Heart left ventricle (tissue), 16 donors: ENCODE measurements around the gene CCDC87. TPM values are rescaled to one million over a fixed set of nuclear protein-coding genes. Genes with fewer than 3 reads are reported as not detected.

Experiments used
- ATAC-seq, 4 donors: fragments of 200-7000 bp; cut with Tn5 transposase; one replicate each; pipeline ENCODE4 v1.9.1; 2020 to 2022; ENCODE audit warnings: moderate library complexity in 4 of 4, mild to moderate bottlenecking in 3 of 4, moderate number of reproducible peaks in 1 of 4
- DNase-seq, 5 donors: peaks; one replicate each; pipeline ENCODE4 v3.0.0-alpha.2; 2020
- H3K27ac ChIP-seq, 12 donors: fragments of 200-600 bp; sonication (generic) in 4 of 12; one replicate each; pipeline versions ENCODE4 v1.5.0 to v1.8.0; 2016 to 2022; ENCODE audit warnings: mild to moderate bottlenecking in 2 of 12
- H3K27me3 ChIP-seq, 9 donors: fragments of 200-600 bp; sonication (generic) in 2 of 9; one replicate each; pipeline versions ENCODE4 v1.5.1 to v1.8.0; 2016 to 2022; ENCODE audit warnings: mild to moderate bottlenecking in 3 of 9
- H3K36me3 ChIP-seq, 9 donors: fragments of 200-600 bp; sonication (generic) in 2 of 9; one replicate each; pipeline versions ENCODE4 v1.5.0 to v1.8.0; 2018 to 2022; ENCODE audit warnings: mild to moderate bottlenecking in 2 of 9
- H3K4me1 ChIP-seq, 12 donors: fragments of 200-600 bp; sonication (generic) in 4 of 12; one replicate each; pipeline versions ENCODE4 v1.5.0 to v1.8.0; 2016 to 2022; ENCODE audit warnings: mild to moderate bottlenecking in 3 of 12
- H3K4me3 ChIP-seq, 12 donors: fragments of 200-600 bp; sonication (generic) in 4 of 12; one replicate each; pipeline versions ENCODE4 v1.5.0 to v1.8.0; 2017 to 2022; ENCODE audit warnings: mild to moderate bottlenecking in 9 of 12, moderate library complexity in 4 of 12
- H3K9me3 ChIP-seq, 12 donors: fragments of 200-600 bp; sonication (generic) in 4 of 12; one replicate each; pipeline versions ENCODE4 v1.5.0 to v1.8.0; 2016 to 2022; ENCODE audit warnings: mild to moderate bottlenecking in 1 of 12
- CTCF ChIP-seq, 12 donors: fragments of 200-600 bp; sonication (generic) in 4 of 12; IDR thresholded peaks; one replicate each; pipeline versions ENCODE4 v1.5.0 to v1.8.0; 2018 to 2022; ENCODE audit warnings: antibody characterized with exemption in 12 of 12, mild to moderate bottlenecking in 5 of 12
- POLR2A ChIP-seq, 2 donors: fragments of 450-650 bp; IDR thresholded peaks; one replicate each; pipeline ENCODE4 v1.6.1; 2017; ENCODE audit warnings: antibody characterized with exemption in 2 of 2, mild to moderate bottlenecking in 2 of 2, moderate library complexity in 2 of 2
- WGBS, 4 donors: extraction: QIAGEN DNeasy Blood & Tissue Kit in 2 of 4; methylation state at CpG; one replicate each; pipeline versions ENCODE4 v1.1.5 to v1.1.7; 2013 to 2018; 5-methylcytosine and 5-hydroxymethylcytosine counted together
- intact Hi-C, 10 donors: fragments of 100-400 bp; cut with DNase I; formaldehyde crosslinking; loops; one replicate each; pipeline versions ENCODE4 v1.11.1 to v1.14.2; 2022
- polyA plus RNA-seq, 2 donors: library from polyadenylated mRNA; stranded (reverse); fragments of 200-250 nt; gene quantifications; one replicate each; pipeline ENCODE4 v1.2.3, GENCODE V29; 2013
- total RNA-seq, 9 donors: library from RNA; depleted of rRNA in 2 of 9; stranded (reverse); fragments of >200 nt in 2 of 9; fragmentation: NEBNext Ultra II Directional in 3 of 9; extraction: Animal tissue kit (Norgen Biotek cat#: 25700) in 3 of 9; gene quantifications; one replicate each; pipeline versions ENCODE4 v1.1.0 to v1.2.4, GENCODE V29; 2016 to 2023
- donor health status: ischemic (EF 13 %, LVEDD 7.1; RV severe dilation, severe dysfunction).
- donor health status: healthy with polysubstance abuse.
- donor health status: DM: no; HTN: yes; CAD: no.
- donor health status: DM: no; HTN: no; CAD: no.
- donor health status: ischemic (EF 25% LVEDD 6.9; RV normal size, moderate dysfunction).
- donor health status: ischemic (EF 25% LVEDD 5.7; RV mildly dilated, moderate dysfunction).
- donor health status: healthy.
- donor health status: DM: yes; HTN: yes; CAD: no.
- donor health status: ischemic (EF 35%, LVEDD 5.7; RV mildly dilated, moderate dysfunction).
- donor health status: nonischemic (EF 11% LVEDD 7.7; RV severe dilation, severe dysfunction).
- donor health status: DM: yes; HTN: yes; CAD: no.
- donor health status: PGD.
- donor health status: ischemic (EF 29% LVEDD 5.4; RV normal size, mild dysfunction).
- donor health status: nonischemic (EF 23%, LVEDD 6.1; RV moderate dilation, normal function).

CCDC87 gene
- total and polyA plus RNA-seq, 11 donors, result 0.14 to 0.63 (median 0.25) TPM

- no peak for ATAC-seq
- Histone ChIP-seq H3K27ac (peak overlapping the region in 5 of 12 donors; percentile 37 to 71 (median 47)), H3K36me3 (peaks cover 0 to 13% (median 0%) of the 10 kb centered on the region in 9 donors), H3K27me3 (peaks cover 0 to 6% (median 0%) of the 10 kb centered on the region in 9 donors), H3K4me3 (peak overlapping the region; percentile 53 to 94 (median 68)), H3K9me3 (no peaks in the 10 kb centered on the region), H3K4me1 (peaks cover 0 to 17% (median 12%) of the 10 kb centered on the region in 12 donors)
- intact Hi-C loops, result loop anchor here in 1 of 10 donors (10.0 kb wide), 1 partner anchor 267 kb away; no protein-coding TSS in a partner anchor
- no peak for TF ChIP-seq POLR2A (IDR thresholded peaks at IDR 0.05)
- TF ChIP-seq CTCF (IDR thresholded peaks at IDR 0.05), result no peak
- no peak for DNase-seq
- 52 to 65% (median 59%) methylated on average over 9 to 15 of the region's 15 CpGs for WGBS, 4 donors
Measured at GRCh38 chr11:66567787-66568123, 25.1 kb downstream of the CCDC87 start.

- Histone ChIP-seq H3K27ac (no peak overlapping the region), H3K4me1 (peaks cover 0 to 17% (median 12%) of the 10 kb centered on the region in 12 donors), H3K36me3 (peaks cover 0 to 13% (median 0%) of the 10 kb centered on the region in 9 donors), H3K4me3 (no peak overlapping the region), H3K9me3 (no peaks in the 10 kb centered on the region), H3K27me3 (peaks cover 0 to 6% (median 0%) of the 10 kb centered on the region in 9 donors)
- intact Hi-C loops, result loop anchor here in 1 of 10 donors (10.0 kb wide), 1 partner anchor 269 kb away; no protein-coding TSS in a partner anchor
- 91 to 95% (median 93%) methylated on average over 7 to 8 of the region's 8 CpGs for WGBS, 4 donors
- ATAC-seq (no peak), DNase-seq (no peak)
- no peak for TF ChIP-seq POLR2A (IDR thresholded peaks at IDR 0.05)
- no peak for TF ChIP-seq CTCF (IDR thresholded peaks at IDR 0.05)
Measured at GRCh38 chr11:66566221-66566620, 26.6 kb downstream of the CCDC87 start.

- ATAC-seq, result no peak
- no peak overlapping the region for H3K27ac ChIP-seq
- no peak for DNase-seq
- no peak overlapping the region for H3K4me3 ChIP-seq
- peaks cover 0 to 6% (median 0%) of the 10 kb centered on the region in 9 donors for H3K27me3 ChIP-seq
- intact Hi-C loops, result loop anchor here in 1 of 10 donors (10.0 kb wide), 1 partner anchor 270 kb away; no protein-coding TSS in a partner anchor
- 89 to 94% (median 90%) methylated on average over 5 of the region's 5 CpGs for WGBS, 4 donors
- H3K4me1 ChIP-seq, result peaks cover 0 to 17% (median 12%) of the 10 kb centered on the region in 12 donors
- H3K9me3 ChIP-seq, result no peaks in the 10 kb centered on the region
- H3K36me3 ChIP-seq, result peaks cover 0 to 13% (median 0%) of the 10 kb centered on the region in 9 donors
- TF ChIP-seq CTCF (IDR thresholded peaks at IDR 0.05) (no peak), POLR2A (IDR thresholded peaks at IDR 0.05) (no peak)
Measured at GRCh38 chr11:66564984-66565383, 27.9 kb downstream of the CCDC87 start.

DNA sequence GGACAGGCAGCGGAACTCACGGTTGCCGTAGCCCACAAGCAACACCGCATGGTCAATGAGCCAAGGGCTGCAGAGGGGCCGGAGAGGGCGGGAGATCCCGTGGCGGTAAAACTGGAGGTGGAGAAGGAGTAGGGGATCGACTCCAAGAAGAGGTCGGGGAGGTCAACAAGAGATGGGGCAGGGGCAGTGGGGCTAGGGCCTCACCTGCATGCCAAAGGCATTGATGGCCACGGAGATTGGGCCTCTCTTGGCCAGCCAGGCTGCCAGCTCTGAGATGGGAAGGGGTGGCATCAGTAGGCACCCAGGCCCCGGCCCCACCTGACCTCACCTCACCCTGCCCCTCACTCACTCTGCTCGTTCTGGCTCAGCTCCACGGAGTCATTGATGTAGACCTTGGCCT, 28.3 kb downstream of the CCDC87 start:
- ATAC-seq (no peak), DNase-seq (no peak)
- no peak overlapping the region for H3K27ac ChIP-seq
- H3K27me3 ChIP-seq, result peaks cover 0 to 6% (median 0%) of the 10 kb centered on the region in 9 donors
- peaks cover 0 to 17% (median 12%) of the 10 kb centered on the region in 12 donors for H3K4me1 ChIP-seq
- 88 to 96% (median 90%) methylated on average over 11 to 14 of the region's 14 CpGs for WGBS, 4 donors
- TF ChIP-seq CTCF (IDR thresholded peaks at IDR 0.05), result no peak
- TF ChIP-seq POLR2A (IDR thresholded peaks at IDR 0.05), result no peak
- H3K9me3 ChIP-seq, result no peaks in the 10 kb centered on the region
- peaks cover 0 to 13% (median 0%) of the 10 kb centered on the region in 9 donors for H3K36me3 ChIP-seq
- H3K4me3 ChIP-seq, result no peak overlapping the region
- intact Hi-C loops, result loop anchor here in 1 of 10 donors (10.0 kb wide), 1 partner anchor 270 kb away; no protein-coding TSS in a partner anchor
